HUDEP-2 (cell line): ENCODE data around the gene CDC14A.
A peak's percentile ranks its signal among the peaks of the same experiment; 100 is the strongest.
"Not testable (repeated sequence)": the region's sequence is repeated elsewhere in the genome, so short reads cannot be mapped to it uniquely, and the experiment has no call there.

Experiments used
- DNase-seq, 76 experiments: peaks; one replicate each; lab custom pipeline; 2025; ENCODE audit not compliant: unreplicated experiment in 76 of 76; lab: John Stamatoyannopoulos, UW

CDC14A gene

GRCh38 chr1:100360790-100361510 is 8.6 kb downstream of the CDC14A start:
- DNase-seq: peak in 54 of 76 experiments; percentile 6 to 69 (median 36)

GRCh38 chr1:100361511-100362089 is 9.3 kb downstream of the CDC14A start:
- DNase-seq: no peak

GRCh38 chr1:100362821-100363466 is 10.6 kb downstream of the CDC14A start:
- DNase-seq: no peak

- DNase-seq: no peak
Observed at GRCh38 chr1:100363831-100364230, 11.5 kb downstream of the CDC14A start.

GRCh38 chr1:100364697-100365096 is 12.4 kb downstream of the CDC14A start:
- no peak for DNase-seq

GRCh38 chr1:100366209-100366525 is 13.9 kb downstream of the CDC14A start:
- no peak for DNase-seq

- DNase-seq: not testable (repeated sequence)
Observed at GRCh38 chr1:100369339-100369738, 17.0 kb downstream of the CDC14A start.

- DNase-seq: not testable (repeated sequence)
Observed at GRCh38 chr1:100373953-100374352, 21.6 kb downstream of the CDC14A start.

- DNase-seq: not testable (repeated sequence)
Observed at GRCh38 chr1:100376890-100377289, 24.6 kb downstream of the CDC14A start.

- DNase-seq: no peak
Observed at GRCh38 chr1:100377590-100378361, 25.5 kb downstream of the CDC14A start.

- no peak for DNase-seq
Observed at GRCh38 chr1:100378956-100379355, 26.6 kb downstream of the CDC14A start.

- no peak for DNase-seq
Observed at GRCh38 chr1:100380635-100381034, 28.3 kb downstream of the CDC14A start.

GRCh38 chr1:100382657-100383056 is 30.4 kb downstream of the CDC14A start:
- DNase-seq: no peak

GRCh38 chr1:100383743-100384405 is 31.6 kb downstream of the CDC14A start:
- DNase-seq: no peak

GRCh38 chr1:100387209-100387608 is 34.9 kb downstream of the CDC14A start:
- no peak for DNase-seq

- no peak for DNase-seq
Observed at GRCh38 chr1:100387657-100388350, 35.5 kb downstream of the CDC14A start.

GRCh38 chr1:100390531-100390930 is 38.2 kb downstream of the CDC14A start:
- no peak for DNase-seq

GRCh38 chr1:100391675-100392074 is 39.4 kb downstream of the CDC14A start:
- DNase-seq: peak in 1 of 76 experiments; percentile 1

- no peak for DNase-seq
Observed at GRCh38 chr1:100392756-100393155, 40.5 kb downstream of the CDC14A start.

- no peak for DNase-seq
Observed at GRCh38 chr1:100394285-100394684, 42.0 kb downstream of the CDC14A start.
